Measurements from ENCODE around the gene RFX7.
"Not testable (repeated sequence)": the region's sequence is repeated elsewhere in the genome, so short reads cannot be mapped to it uniquely, and the experiment has no call there.

RFX7 gene

DNA sequence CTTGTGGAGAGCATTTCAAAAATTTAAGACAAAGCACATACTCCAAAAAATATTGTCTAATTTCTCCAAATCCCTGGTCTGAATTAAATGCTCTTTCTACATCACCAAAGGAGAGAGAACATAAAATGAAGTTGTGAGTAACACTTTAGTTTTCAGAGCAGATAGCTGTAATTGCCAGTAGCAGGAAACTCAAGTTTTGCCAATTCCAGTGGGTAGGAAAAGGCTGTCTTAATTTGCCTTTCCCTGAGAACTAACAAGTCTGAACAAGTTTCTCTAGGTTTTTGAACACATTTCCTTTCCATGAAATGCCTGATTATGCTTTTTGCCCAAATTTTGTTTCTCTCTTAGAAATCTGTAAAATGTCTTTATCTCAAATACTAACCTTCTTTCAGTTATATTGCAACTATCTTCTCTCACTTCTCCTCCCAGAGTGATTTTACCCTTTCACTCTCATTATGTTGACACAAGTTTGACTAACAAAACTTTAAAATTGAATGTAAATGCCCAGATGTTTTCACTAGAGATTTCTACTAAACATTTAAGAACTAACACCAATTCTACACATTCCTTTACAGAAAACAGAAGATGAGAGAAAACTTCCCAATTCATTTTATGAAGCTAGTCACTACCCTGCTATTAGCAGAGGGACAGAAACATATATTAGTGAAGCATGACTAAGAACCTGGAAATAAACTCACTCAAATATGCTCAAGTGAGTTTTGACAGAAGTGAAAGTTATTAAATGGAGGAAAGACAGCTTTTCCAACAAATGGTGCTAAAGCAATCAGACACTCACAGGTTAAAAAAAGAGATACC is 38.4 kb downstream of the RFX7 start:
- no peak for DNase-seq

DNA sequence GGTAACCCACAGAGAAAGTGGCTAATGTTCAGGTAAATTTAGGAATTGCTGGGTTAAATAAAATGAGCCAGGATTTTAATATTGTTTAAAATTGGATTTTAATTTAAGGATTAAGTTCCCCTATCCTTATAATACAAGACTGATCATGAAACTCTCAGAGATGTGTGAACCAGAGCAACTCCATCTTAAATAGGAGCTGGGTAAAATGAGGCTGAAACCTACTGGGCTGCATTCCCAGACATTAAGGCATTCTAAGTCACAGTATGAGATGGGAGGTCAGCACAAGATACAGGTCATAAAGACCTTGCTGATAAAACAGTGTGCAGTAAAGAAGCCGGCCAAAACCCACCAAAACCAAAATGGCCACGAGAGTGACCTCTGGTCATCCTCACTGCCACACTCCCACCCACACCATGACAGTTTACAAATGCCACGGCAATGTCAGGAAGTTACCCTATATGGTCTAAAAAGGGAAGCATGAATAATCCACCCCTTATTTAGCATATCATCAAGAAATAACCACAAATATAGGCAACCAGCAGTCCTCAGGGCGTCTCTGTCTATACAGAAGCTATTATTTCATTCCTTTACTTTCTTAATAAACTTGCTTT is 40.3 kb downstream of the RFX7 start:
- not testable (repeated sequence) for DNase-seq

- DNase-seq: no peak
These were observed 41.0 kb downstream of the RFX7 start for GRCh38 chr15:56202701-56203100.

DNA sequence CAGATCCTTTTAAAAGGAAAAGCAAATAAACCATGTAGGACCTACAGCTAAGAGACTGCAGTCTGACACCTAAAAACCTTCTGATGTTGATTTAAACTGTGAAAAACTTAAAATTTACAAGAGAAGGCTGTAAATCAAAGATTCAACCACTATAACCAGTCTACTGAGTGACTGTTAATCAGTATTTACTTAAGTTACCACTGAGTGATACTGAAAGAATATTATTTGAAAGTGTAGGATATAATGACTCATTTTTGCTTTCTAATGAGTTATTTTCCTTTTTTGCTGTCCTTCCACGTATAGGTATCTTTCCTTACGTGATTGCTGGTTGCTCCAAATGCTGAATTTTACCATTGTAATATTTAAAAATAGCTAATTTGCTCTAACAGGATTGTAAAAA is 44.6 kb downstream of the RFX7 start:
- peak in 1 of 5 donors; percentile 3 for DNase-seq

DNA sequence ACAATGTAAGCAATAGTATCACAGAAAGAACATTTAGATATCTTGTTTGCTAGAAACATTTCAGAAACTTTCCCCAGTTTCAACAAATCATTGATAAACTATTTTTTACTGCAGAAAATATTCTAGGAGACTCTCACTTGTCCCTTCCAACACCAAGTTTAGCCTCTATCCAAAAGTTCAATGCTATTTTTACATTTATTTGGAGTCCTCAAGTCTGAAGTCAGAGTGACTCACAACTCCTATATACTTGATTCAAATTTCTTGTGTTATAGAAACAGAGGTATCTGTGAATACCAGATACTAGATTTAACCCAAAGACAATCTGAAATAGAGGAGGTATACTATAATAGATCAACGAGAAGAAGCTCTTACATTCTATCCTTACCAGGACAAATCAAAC is 49.6 kb downstream of the RFX7 start:
- no peak for DNase-seq

DNA sequence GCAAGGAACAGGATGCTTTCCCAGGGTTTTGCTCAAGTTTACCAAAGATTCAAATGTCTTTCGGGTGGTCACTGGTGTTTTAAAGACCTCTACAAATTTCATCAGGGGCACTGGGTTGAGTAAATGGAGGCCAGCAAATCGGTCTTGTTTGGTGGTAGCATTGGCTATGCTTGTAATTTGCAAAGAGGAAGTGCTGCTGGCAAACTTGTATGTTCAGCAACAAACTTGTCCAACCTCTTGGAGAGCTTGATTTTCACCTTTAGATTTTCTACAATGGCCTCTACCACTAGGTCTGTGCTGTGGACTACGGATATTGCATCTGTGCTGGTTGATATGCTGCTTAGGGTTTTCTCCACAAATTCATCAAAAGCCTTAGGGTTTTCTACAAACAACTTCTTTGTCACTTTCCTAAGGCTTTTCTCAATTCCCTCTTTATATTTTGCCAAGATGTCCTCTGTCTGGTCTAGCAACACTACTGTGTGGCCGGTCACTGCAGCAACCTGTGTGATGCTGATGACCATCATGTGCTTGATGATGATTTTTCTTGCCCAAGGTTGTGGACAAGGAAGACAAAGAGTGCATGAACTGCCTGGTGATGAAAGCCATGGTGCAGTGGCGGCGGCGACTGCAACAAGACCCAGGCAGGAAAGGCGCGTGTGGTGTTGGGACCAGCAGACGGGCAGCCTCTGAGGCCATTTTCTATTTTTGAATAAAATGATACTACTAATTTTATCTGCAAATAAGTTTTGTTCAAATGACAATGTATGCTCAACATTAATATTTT is 50.8 kb downstream of the RFX7 start:
- DNase-seq: no peak

- DNase-seq: no peak
These were observed 56.0 kb downstream of the RFX7 start for GRCh38 chr15:56187665-56188064.

DNA sequence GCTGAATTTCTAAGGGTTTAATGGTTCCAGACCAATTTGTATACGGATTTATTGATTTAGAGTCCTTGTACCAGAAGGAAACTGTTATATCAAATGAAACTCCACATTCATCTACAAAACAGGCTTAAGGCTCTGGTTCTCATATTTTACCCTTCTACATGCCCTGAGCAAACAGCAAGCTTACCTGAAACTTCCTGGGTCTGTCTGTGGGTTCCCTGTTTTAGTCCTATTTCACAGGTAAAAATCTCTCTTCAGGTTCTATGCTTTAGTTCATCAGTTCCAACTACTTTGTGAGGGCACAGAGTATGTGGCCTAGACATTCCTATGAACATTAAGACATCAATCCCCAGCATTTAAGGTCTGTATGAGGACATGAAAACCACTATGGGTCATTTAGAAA is 57.7 kb downstream of the RFX7 start:
- DNase-seq: no peak

DNA sequence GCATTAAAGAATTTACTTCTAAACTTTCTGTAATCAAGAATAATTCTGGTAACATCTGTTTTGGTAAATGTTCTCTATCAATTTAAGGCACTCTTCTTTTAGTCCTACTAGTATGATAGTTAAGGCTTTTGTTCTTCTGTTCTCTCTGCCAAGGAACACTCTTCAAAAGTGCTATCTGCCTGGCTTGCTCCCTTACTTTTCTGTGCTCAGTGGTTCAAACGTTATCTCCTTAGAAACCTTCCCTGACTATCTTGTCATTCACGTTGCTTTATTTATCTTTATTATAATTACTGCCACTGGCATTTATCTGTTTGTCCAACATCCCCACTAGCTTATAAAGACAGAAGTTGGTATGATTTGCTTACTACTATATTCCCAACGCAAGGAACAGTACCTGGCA is 59.2 kb downstream of the RFX7 start:
- no peak for DNase-seq

- no peak for DNase-seq
These were observed 62.8 kb downstream of the RFX7 start for GRCh38 chr15:56180851-56181250.

DNA sequence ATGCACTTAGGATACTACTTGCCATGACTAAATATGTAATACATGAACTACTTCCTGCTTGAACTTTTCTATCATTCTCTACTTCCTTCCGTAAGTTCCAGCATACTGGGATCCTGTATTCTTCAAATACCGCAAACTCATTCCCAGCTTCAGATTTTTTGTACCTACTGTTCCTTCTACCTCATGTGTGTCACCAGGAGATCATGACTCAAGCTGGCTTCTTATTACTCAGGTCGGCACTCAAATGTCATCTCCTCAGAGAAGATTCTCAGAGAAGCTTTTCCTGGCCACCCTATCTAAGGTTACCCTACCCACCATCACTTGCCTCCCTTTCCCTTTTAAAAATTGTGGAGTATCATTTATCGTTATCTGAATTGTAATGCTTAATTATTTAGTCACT is 66.7 kb downstream of the RFX7 start:
- DNase-seq: no peak

- DNase-seq: no peak
These were observed 67.9 kb downstream of the RFX7 start for GRCh38 chr15:56175788-56176187.

DNA sequence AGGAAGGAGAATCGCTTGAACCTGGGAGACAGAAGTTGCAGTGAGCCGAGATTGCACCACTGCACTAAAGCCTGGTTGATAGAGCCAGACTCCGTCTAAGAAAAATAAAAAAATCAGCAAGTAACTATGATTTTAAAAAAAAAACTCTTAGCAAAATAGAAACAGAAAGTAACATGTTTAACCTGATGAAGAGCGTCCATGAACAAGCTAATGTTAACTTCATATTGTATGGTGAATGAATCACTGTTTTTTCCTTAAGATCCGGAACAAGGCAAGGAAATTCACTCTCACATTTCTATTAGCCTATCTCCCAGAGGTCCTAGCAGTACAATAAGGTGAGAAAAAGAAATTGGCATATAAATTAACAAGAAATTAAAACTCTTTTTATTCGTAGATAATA is 69.0 kb downstream of the RFX7 start:
- no peak for DNase-seq

GRCh38 chr15:56168394-56168793 is 75.3 kb downstream of the RFX7 start:
- no peak for DNase-seq

GRCh38 chr15:56165234-56165633 is 78.4 kb downstream of the RFX7 start:
- DNase-seq: no peak

DNA sequence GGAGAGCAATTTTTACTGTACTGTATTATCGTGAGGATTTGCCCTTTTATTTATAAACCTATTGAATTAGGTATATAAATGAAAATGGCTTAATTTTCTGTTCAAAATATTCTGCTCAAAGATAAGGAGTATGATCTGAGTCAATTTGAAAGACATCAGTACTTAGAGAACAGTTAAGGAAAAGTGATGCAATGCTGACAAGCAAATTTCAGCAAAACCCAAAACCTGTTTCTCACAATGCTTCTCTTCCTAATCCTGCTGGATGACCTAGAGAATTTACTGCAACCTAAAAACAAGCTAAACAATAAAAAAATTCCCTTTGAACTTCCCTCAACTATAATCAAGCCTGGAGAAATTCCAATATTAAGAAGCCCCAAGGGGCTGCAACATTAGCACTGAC is 82.7 kb downstream of the RFX7 start:
- DNase-seq: peak in 1 of 5 donors; percentile 32

DNA sequence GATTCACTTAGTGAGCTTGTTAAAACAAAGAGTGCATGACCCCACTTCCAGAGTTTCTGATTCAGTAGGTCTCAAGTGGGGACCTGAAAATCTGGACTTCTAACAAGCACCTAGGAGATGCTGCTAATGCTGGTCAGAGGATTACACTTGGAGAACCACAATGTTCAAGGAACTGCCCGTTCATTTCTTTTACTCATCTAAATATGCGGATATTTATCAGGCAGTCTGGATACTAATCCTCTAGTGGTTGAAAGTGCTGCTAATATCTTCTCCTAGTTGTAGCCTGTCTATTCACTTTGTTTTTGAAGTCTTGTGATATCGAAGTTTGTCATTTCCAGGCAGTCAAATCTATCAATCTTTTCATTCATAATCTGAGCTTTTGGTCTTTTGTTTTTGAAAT is 86.8 kb downstream of the RFX7 start:
- no peak for DNase-seq

- DNase-seq: not testable (repeated sequence)
These were observed 88.4 kb downstream of the RFX7 start for GRCh38 chr15:56155278-56155677.

DNA sequence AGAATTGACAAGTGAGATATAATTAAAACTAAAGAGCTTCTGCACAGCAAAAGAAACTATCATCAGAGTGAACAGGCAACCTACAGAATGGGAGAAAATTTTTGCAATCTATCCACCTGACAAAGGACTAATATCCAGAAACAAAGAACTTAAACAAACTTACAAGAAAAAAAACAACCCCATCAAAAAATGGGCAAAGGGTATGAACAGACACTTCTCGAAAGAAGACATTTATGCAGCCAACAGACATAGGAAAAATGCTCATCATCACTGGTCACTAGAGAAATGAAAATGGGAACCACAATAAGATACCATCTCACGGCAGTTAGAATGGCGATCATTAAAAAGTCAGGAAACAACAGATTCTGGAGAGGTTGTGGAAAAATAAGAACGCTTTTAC is 88.9 kb downstream of the RFX7 start:
- not testable (repeated sequence) for DNase-seq

DNA sequence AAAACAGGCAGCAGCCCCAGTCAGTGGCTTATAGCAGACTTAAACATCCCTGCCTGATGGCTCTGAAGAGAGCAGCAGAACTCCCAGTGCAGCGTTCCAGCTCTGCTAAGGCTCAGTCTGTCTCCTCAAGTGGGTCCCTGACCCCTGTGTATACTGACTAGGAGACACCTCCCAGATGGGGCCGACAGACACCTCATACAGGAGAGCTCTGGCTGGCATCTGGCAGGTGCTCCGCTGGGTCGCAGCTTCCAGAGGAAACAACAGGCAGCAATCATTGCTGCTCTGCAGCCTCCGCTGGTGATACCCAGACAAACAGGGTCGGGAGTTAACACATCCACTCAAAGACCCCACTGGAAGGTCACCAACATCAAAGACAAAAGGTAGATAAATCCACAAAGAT is 93.5 kb downstream of the RFX7 start:
- DNase-seq: no peak

- no peak for DNase-seq
These were observed 95.6 kb downstream of the RFX7 start for GRCh38 chr15:56148064-56148463.

DNA sequence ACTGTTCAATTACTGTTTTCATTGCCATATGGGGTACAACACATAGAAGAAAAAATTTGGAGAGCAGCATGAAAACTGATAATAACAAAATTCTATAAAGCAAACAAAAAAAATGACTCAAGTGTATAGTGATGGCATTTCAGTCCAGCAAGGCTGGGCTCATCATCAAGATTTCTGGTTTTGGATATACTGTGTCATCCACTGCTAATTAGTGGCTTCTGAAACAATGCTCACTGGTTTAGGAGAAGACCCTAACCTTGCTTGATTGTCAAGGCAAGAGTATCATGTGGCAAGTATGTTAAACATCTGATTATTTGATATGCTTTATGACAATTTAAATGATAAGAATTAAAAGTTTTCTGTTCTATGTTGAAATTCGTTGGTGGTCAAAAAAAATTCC is 96.9 kb downstream of the RFX7 start:
- no peak for DNase-seq

DNA sequence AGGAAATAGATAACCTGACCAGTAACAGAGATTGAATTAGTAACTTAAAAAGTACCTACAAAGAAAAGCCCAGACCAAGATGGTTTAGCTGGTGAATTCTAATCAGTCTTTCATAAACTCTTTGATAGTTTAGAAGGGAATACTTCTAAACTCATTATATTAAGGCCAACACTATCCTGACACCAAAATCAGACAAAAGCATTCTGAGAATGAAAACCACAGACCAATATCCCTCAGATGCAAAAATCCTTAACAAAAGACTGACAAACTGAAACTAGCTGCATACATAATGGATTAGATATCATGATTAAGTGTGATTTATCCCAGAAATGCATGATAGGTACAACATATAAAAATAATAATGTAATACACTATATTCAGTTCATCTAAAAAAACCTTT is 115.6 kb downstream of the RFX7 start:
- no peak for DNase-seq

- no peak for DNase-seq
These were observed 117.3 kb downstream of the RFX7 start for GRCh38 chr15:56126409-56126808.
